HUES6 (cell line): ENCODE results near the gene PDK4.
"Not testable (repeated sequence)": the region's sequence is repeated elsewhere in the genome, so short reads cannot be mapped to it uniquely, and the experiment has no call there.

Experiments used
- H3K27ac ChIP-seq: 2 replicates; pipeline ENCODE4 v1.7.0; 2013; ENCODE audit warnings: low read depth, mild to moderate bottlenecking, low read length, inconsistent platforms
- H3K27me3 ChIP-seq: 2 replicates; pipeline ENCODE4 v1.6.1; 2013; ENCODE audit warnings: low read length; ENCODE audit not compliant: control insufficient read depth, insufficient read depth
- H3K36me3 ChIP-seq: 2 replicates; pipeline ENCODE4 v1.6.1; 2013; ENCODE audit warnings: low read length; ENCODE audit not compliant: control insufficient read depth, insufficient read depth
- H3K4me1 ChIP-seq: 2 replicates; pipeline ENCODE4 v1.6.1; 2013; ENCODE audit warnings: low read length; ENCODE audit not compliant: control insufficient read depth, insufficient read depth
- H3K4me3 ChIP-seq: 2 replicates; pipeline ENCODE4 v1.5.1; 2013; ENCODE audit warnings: low read depth, low read length
- H3K9ac ChIP-seq: one replicate; pipeline ENCODE4 v1.6.1; 2013; ENCODE audit warnings: mild to moderate bottlenecking, low read length
- H3K9me3 ChIP-seq: 2 replicates; pipeline ENCODE4 v1.6.1; 2013; ENCODE audit warnings: low read depth, low read length; ENCODE audit not compliant: control insufficient read depth, insufficient read depth

The PDK4 gene

DNA sequence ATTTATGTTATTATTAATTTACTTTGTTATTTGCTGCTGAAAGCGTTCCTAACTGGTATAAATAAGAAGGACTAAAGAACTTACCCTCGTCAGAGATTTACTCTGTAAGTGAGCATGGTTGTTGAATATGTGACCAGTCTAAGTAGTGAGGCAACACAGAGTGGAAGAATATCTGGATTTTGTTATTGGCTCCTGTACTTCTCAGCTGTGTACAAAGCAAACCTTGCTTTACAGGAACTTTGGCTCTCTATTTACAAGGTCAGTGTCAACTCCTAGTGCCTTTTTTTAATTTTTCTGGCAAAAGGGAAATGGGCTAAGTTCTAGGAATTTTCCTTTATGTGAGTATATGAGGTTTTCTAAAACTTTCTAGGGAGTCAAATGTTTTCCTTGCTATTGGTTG is 35.6 kb downstream of the PDK4 start:
- H3K9me3 ChIP-seq = no peaks in the 10 kb centered on the region
- no peak overlapping the region for H3K9ac ChIP-seq
- H3K4me1 ChIP-seq = no peaks in the 10 kb centered on the region

DNA sequence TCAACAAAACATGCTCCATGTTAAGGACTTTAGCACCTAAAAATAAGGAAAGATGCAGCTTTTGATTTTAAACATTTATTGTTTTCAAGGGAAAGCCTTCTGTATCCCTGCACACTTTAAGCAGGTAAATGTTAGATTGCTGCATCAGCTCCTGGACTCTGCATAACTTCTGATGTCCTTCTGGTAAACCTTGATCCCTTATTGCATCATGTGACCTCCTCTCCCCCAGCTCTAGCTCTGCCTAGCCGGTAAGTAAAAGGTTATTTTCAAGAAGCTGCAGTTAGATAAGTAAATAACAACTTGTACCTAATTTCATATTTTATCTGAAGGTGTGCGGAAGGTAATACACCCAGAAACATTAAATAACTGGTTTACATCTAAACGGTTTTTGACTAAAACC is 37.5 kb downstream of the PDK4 start:
- Histone ChIP-seq H3K4me1 (no peaks in the 10 kb centered on the region), H3K27me3 (no peaks in the 10 kb centered on the region), H3K4me3 (no peak overlapping the region), H3K27ac (no peak overlapping the region), H3K36me3 (no peaks in the 10 kb centered on the region), H3K9me3 (no peaks in the 10 kb centered on the region), H3K9ac (no peak overlapping the region)

More for the DNA sequence above, 35.6 kb downstream of the PDK4 start:
- Histone ChIP-seq H3K36me3 (no peaks in the 10 kb centered on the region), H3K4me3 (no peak overlapping the region), H3K27me3 (no peaks in the 10 kb centered on the region), H3K27ac (no peak overlapping the region)

DNA sequence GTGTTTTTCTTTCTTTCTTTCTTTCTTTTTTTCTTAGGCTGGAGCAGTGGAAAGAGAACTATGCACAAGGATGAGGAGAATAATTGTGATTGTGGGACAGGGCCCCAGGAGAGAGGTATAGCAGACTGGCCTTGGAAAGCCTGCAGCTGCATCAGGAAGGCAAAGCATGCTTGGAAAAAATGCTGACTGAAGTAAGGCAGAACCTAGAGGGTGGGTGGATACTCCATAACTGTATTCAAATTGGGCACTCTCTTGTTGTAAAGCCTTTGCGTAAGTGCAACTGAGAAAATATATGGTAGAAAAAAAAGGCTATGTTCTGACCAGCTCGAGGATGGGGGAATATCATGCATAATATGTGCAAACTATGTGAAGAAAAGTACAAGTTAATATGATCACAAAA is 39.5 kb downstream of the PDK4 start:
- Histone ChIP-seq H3K27me3 (no peaks in the 10 kb centered on the region), H3K4me1 (no peaks in the 10 kb centered on the region), H3K4me3 (no peak overlapping the region), H3K36me3 (no peaks in the 10 kb centered on the region), H3K27ac (no peak overlapping the region), H3K9me3 (no peaks in the 10 kb centered on the region), H3K9ac (no peak overlapping the region)

DNA sequence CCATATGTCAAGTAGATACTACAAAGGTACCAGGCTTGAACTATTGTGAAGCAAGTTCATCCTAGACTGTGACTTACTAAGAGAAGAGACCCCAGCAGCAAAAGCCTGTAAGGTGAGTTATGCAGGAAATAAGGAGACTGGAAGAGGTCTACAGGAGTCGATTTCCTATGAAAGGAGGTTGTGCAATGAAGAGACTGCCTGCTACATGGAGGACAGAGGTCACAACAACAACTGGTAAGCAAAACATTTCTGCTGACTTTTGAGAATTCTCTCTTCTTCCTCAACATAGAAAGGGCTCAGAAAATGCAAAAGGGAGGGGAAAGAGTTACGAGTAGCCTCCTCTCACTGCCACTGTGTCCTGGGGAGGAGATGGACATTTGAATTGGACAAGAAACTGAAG is 42.4 kb downstream of the PDK4 start:
- no peak overlapping the region for H3K4me3 ChIP-seq
- H3K27me3 ChIP-seq = no peaks in the 10 kb centered on the region
- H3K36me3 ChIP-seq = no peaks in the 10 kb centered on the region
- H3K9ac ChIP-seq = no peak overlapping the region
- H3K9me3 ChIP-seq = no peaks in the 10 kb centered on the region
- 0 out of 2 replicates have a peak, but pooled peaks cover 3% of the 10 kb centered on the region for H3K4me1 ChIP-seq
- no peak overlapping the region for H3K27ac ChIP-seq

DNA sequence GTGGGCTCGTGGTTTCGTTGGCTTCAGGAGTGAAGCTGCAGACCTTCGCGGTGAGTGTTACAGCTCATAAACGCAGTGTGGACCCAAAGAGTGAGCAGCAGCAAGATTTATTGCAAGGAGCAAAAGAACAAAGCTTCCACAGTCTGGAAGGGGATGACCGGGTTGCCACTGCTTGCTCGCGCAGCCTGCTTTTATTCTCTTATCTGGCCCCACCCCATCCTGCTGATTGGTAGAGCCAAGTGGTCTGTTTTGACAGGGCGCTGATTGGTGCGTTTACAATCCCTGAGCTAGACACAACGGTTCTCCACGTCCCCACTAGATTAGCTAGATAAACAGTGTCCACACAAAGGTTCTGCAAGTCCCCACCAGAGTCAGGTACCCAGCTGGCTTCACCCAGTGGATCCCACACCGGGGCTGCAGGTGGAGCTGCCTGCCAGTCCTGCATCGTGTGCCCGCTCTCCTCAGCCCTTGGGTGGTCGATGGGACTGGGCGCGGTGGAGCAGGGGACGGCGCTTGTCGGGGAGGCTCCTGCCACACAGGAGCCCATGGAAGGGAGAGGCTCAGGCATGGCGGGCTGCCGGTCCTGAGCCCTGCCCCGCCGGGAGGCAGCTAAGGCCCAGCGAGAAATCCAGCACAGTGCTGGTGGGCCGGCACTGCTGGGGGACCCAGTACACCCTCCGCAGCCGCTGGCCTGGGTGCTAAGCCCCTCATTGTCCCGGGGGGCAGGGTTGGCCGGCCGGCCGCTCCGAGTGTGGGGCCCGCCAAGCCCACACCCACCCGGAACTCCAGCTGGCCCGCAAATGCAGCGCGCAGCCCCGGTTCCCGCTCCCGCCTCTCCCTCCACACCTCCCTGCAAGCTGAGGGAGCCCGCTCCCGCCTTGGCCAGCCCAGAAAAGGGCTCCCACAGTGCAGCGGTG is 44.0 kb downstream of the PDK4 start:
- H3K27me3 ChIP-seq, H3K36me3 ChIP-seq, H3K27ac ChIP-seq, H3K9ac ChIP-seq, H3K4me1 ChIP-seq, H3K4me3 ChIP-seq, H3K9me3 ChIP-seq: not testable (repeated sequence)

DNA sequence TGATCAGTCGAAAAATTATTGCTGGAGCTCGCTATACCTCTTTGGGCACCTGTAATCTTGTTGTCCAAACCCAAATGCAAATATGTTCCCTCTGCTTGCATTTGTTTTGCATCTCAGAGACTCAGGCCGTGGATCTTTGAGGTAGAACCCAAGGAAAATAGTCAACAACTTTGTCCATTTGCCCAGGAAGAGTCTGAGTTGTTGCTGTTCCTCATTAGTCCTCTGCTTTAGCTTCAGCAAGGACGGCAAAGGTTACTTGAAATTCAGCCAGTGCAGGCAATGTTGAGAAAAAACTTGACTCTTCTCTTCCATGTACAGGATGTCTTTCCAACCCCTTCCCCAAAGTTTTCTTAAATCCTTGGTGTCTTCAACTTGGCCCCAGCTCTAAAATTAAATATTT is 45.8 kb downstream of the PDK4 start:
- Histone ChIP-seq H3K27ac (no peak overlapping the region), H3K4me1 (peaks cover 3% of the 10 kb centered on the region; the same call in 1 of the 2 replicates), H3K4me3 (no peak overlapping the region), H3K9me3 (no peaks in the 10 kb centered on the region), H3K9ac (no peak overlapping the region), H3K36me3 (no peaks in the 10 kb centered on the region), H3K27me3 (no peaks in the 10 kb centered on the region)

DNA sequence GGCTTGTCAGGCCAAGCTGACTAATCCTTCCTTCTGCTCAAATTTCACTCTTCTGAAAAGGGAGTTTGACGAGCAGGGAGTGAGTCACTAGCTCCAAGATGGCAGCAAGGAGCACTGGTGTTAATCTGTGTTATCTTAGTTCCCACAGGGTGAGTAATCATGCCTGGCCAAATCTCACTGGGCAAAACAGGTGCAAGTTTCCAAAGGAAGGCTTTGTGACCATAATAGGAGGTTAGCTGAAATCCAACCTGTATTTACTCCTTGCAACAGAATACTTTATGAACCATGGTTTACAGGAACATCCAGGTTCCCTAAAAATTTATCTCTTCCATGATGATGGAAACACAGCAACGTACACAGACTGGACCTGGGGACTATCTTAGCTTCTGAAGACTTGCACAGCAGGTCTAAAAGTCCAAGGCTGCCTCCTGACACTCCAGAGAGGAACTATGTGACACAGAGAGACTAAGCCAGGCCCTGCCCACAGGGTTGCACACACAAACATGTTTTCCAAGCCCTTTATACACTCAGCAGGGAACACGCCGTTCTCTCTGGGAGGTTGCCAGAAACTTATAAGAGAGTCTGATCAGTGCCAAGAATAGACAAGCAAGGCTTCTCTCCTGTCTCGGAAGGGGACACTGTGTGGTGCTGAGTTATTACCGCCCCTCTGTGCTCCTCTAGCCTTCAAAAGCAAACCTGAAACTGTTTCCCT is 46.3 kb downstream of the PDK4 start:
- no peaks in the 10 kb centered on the region for H3K27me3 ChIP-seq
- H3K27ac ChIP-seq = no peak overlapping the region
- H3K4me3 ChIP-seq = no peak overlapping the region
- H3K9me3 ChIP-seq = no peaks in the 10 kb centered on the region
- H3K9ac ChIP-seq = no peak overlapping the region
- H3K36me3 ChIP-seq = no peaks in the 10 kb centered on the region
- H3K4me1 ChIP-seq = peaks cover 6% of the 10 kb centered on the region; the same call in 1 of the 2 replicates

DNA sequence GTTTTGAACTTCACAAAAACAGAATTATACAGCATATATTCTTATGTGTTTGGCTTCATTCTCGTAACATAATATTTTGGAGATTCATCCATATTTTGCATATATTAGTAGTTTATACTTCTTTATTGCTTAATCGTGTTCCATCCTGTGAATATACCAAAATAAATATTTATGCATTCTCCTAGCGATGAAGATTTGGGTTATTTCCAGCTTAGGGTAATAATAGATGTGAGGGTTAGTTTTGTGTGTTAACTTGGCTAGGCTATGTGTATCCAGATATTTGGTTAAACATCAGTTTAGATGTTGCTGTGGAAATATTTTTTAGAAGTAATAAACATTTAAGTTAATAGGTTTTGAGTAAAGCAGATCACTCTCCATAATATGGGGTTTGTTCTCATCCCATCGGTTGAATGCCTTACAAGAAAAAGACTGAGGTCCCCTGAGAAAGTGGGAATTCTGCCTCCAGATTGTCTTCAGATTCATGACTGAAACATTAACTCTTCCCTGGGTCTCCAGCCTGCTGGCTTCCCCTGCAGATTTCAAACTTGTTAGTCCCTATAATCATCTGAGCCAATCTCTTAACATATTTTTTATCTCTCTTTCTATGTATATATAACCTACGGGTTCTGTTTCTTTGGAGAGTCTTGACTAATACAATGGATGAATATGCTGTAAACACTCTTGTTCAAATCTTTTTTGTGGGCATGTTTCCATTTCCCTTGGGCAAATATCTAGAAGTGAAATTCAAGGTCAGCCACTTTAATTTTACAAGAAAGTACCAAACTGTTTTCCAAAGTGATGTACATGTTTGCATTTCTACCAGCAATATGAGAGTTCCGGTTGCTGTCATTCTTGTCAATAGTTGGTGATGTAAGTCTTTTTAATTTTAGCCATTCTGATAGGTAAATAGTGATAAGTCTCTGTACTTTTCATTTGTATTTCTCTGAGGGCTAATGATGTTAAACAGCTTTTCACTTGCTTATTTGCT is 48.7 kb downstream of the PDK4 start:
- Histone ChIP-seq H3K9me3 (no peaks in the 10 kb centered on the region), H3K9ac (no peak overlapping the region), H3K27me3 (no peaks in the 10 kb centered on the region), H3K36me3 (no peaks in the 10 kb centered on the region), H3K4me3 (no peak overlapping the region), H3K4me1 (peaks cover 6% of the 10 kb centered on the region; the same call in 1 of the 2 replicates), H3K27ac (no peak overlapping the region)

DNA sequence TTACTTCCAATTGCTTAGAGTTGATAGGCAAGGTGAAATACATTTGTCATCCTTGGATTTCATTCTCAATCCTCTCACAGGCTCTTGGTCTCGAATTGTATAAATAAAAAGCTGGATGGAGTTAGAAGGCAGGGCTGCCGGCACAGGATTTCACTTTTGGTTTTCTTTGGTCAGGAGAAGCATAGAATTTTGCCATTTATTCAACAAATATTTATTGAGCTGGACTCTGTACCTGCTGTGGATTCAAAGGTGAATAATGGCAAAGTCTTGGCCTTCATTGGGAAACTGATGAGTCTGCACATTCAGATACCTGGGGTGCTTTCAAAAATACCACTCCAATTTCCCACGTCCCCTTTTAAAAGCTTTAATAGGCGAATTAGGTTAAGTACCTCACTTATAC is 49.7 kb downstream of the PDK4 start:
- Histone ChIP-seq H3K4me1 (peaks cover 6% of the 10 kb centered on the region; the same call in 1 of the 2 replicates), H3K27me3 (no peaks in the 10 kb centered on the region), H3K9me3 (no peaks in the 10 kb centered on the region), H3K9ac (no peak overlapping the region), H3K27ac (no peak overlapping the region), H3K4me3 (no peak overlapping the region), H3K36me3 (no peaks in the 10 kb centered on the region)

DNA sequence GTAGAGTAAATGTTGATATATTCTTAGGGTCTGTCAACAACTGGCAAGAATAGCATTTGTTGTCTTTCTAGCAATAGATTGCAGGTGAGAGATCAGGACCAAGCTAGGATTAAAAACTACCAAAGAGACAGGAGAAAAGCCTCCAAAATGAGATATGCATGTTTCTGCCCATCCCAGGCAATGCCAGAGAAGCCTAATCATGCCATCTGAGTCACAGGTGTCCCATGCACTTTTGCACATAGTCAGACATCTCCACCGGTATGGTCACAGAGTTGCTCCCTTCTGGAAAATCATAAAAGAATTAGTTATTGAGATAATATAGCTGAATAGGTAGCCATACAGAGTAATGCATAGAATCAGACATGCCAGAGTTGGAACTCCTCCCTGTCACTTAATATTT is 50.6 kb downstream of the PDK4 start:
- no peak overlapping the region for H3K4me3 ChIP-seq
- no peaks in the 10 kb centered on the region for H3K9me3 ChIP-seq
- no peak overlapping the region for H3K27ac ChIP-seq
- H3K4me1 ChIP-seq = peaks cover 6% of the 10 kb centered on the region; the same call in 1 of the 2 replicates
- H3K9ac ChIP-seq = no peak overlapping the region
- H3K36me3 ChIP-seq = no peaks in the 10 kb centered on the region
- H3K27me3 ChIP-seq = peaks cover under 1% of the 10 kb centered on the region; the same call in 1 of the 2 replicates
